Activated naive CD4-positive, alpha-beta T cell treated with anti-CD3 and anti-CD28 coated beads, Interleukin-2, amount 50 U/mL, for 16 hours (primary cell): ENCODE measurements around the gene CANT1.

Experiments used
- DNase-seq: peaks from one replicate; pipeline ENCODE4 v3.0.0-alpha.2; 2020

Gene CANT1

DNA sequence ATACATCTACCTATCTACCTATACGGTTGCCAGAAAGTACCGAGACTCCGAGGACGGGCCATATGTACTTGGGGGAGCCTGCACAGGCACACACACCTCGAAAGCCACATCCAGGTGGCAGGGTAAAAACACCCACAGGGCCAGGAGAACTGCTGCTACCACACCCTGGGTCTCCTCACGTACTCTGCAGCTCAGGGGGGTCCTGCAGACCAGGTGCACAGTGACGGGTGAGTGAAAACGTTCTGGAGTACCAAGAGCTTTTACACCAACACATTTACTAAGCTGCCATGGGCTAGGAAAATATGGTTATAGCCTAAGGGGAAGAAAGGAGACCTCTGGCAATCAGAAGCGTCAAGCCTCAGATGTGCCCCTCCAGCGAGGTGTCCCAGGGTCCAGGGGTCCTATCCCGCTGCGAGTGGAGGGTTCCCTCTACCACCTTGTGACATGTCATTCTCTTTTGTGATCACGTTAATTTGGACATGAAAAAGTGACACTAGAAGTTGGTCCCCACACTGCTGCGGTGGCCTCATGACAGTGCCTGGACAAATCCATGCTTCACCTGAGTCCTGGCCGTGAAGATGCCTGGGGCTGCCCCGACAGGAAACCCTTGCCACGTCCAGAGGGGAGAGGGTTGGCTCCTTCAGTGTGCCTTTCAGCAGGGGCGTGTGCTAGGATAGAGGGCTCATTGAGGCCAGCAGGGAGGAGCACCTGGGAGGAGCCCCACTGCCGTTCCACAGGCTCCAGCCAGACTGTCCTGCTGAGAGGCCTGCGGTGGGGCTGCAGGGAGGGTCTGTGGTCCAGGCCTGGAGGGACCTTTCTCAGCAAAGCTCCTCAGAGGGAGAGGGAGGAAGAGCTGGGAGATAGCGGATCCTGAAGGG lies 1.8 kb downstream of the CANT1 start:
- no peak for DNase-seq

DNA sequence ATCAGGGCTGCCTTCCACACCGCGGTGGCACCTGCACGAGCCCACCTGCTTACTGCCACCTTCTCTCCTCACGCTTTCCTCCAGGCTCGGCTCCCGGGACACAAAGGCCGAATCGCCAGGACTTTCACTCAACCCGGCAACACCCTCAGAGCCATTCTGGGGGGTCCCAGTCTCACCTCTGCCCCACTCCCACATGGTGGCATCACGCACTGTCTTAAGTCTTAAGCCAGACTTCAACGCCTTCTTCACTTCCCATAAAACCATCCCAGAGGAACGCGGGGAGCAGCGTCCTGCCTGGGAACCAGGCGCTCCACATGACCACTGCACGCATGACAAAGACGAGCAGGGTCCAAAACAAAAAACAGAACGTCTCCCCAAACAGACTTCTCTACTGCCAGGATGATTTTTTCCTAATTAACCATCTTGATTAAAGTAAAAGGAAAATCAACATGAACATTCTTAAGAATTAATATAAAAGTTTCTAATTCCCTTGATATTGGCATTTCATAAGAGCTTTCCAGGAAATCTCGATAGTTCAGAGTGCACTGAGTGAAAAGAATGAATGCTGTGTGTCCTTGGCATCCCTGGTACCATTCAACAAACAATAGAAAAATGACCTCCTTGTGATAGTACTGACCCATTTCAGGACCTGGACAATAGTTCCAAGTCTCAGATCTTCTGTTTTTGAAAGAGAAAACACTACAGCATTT lies 2.6 kb downstream of the CANT1 start:
- no peak for DNase-seq

DNA sequence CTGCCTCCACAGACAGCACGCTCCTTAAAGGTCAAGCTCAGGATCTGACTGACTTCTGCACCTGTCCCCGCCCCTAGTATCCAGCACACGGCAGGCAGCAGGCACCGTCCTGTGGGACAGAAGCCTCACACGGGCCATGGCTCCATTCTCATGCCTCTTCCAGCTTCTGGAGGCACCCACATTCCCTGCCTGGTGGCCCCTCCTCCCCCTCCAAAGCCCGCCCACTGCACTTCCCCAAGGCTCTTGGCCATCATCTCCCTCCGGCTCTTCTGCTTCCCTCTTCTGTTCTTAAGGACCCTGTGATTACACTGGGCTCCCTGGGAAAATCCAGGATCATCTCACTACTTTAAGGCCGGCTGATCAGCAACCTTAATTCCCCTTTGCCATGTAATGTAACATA lies 3.5 kb downstream of the CANT1 start:
- no peak for DNase-seq

DNA sequence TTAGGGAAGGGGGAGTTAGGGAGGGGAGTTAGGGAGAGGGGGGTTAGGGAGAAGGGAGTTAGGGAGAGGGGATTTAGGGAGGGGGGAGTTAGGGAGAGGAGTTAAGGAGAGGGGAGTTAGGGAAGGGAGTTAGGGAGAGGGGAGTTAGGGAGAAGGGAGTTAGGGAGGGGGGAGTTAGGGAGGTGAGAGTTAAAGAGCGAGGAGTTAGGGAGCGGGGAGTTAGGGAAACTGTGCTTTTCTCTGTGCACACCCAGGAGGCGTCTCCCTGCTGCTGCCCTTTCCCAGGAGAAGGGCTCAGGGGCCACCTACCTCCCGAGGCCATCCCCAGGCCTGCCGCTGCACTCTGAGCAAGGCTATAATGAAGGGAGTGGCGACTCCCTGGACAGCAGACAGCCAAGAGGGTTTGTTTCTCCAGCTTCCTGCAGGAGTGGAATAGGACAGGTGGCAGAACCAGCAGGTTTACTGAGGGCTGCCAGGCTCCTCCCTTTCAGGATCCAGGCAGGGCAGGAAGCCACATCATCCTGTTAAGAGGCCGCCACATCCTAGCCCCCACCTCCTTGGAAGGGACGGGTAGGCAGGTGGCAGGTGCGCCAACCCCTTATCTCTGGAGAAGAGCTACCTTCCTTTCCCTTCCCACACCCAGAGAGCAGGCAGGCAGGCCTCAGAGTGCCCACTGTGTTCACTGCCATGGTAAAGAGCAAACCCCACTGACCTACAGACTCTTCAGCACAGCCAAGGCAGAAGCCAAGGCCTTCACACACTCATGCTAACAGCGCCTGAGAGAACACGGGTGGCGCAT lies 4.3 kb downstream of the CANT1 start:
- DNase-seq = no peak

- DNase-seq = no peak
These were observed 5.7 kb downstream of the CANT1 start for GRCh38 chr17:79003661-79004411.

DNA sequence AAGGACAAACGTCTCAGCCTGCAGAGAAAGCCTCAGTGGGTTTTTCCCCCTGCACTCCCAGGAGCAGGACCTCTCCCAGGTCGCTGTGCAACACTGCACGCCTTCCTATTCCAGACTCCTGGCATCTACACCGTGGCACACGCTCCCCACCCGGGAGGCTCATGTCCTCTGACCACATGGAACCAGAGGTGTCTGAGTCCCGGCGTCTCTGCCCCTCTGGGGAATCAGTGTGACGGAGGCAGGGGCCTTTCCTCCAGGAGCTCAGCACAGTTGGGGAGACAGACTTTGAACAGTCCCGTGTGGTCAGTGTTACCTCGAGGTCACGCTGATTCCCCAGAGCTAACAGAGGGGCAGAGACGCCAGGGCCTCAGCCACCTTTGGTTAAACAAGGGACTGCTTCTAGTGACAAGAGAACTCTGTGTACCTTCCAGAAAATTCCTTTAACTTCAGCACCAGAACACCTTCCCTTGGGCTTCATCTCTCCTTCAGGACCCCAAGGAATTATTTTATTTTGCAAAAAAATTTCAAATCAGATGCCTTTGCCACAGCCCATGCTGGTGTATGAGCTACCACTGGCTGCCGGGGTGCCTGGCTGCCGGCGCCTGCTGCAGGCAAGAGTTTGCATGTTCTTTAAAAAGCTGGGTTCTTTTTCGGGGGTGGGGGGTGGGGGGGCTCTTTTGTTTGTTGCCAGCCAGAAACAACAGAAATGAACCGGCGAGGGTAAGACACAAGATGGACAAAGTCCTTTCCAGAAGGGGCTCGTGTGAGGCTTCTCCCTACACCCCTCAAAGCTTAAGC lies 6.6 kb downstream of the CANT1 start:
- DNase-seq = no peak

GRCh38 chr17:79002291-79002690 lies 7.3 kb downstream of the CANT1 start:
- no peak for DNase-seq

- no peak for DNase-seq
These were observed 8.2 kb downstream of the CANT1 start for GRCh38 chr17:79001190-79002020.

DNA sequence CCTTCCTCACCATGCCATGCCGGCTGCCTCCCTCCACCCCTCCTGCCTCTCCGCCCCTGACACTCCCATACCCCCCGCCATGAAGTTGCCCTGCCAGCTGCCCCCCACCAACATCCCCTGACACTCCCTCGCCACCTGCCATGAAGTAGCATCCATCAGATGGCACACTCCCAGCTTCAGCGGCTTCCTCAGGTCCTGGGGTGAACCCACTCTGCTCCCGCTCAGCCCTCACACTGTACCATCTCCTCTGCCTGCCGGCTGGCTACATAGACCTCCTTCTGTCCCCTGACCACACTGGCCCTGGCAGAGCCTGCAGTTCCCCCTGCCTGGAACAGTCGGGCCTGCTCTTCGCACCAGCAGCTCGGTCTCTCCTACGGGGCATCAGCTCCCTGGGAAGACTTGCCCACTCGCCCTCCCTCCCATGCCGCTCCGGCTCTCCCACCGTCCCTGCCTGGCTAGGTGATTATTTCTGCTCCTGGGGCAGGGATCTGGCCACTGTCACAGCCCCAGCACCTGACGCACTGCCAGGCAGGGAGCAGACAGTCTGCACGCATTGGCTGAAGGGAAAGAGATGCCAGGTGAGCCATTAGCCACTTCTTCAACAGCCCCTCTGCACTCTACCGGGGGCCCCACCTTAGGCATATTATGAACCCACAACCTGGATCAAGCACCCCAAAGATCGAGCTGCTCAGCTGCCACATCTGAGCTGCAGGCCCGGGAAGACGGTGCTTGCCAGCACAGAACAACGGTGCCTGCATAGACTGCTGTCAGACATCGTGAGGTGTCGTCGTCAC lies 9.0 kb downstream of the CANT1 start:
- DNase-seq = no peak

DNA sequence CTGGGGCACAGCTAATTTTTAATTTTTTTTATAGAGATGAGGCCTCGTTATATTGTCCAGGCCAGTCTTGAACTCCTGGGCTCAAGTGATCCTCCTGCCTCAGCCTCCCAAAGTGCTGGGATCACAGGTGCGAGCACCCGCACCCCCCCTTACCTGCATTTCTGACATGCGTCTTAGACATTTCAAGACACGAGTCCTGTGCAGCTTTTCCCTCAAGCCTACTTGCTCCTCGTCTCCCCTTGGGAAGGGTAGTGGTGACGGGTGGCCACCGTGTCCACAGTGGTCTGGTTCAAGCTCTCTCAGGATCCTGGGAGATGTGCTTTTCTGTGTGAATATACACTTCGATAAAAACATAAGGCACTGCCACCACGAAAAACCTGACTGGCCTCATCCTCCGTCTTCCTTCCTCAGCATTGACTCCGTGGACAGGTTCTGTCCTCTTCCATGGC lies 9.6 kb downstream of the CANT1 start:
- no peak for DNase-seq

GRCh38 chr17:78999056-78999768 lies 10.4 kb downstream of the CANT1 start:
- DNase-seq = no peak

DNA sequence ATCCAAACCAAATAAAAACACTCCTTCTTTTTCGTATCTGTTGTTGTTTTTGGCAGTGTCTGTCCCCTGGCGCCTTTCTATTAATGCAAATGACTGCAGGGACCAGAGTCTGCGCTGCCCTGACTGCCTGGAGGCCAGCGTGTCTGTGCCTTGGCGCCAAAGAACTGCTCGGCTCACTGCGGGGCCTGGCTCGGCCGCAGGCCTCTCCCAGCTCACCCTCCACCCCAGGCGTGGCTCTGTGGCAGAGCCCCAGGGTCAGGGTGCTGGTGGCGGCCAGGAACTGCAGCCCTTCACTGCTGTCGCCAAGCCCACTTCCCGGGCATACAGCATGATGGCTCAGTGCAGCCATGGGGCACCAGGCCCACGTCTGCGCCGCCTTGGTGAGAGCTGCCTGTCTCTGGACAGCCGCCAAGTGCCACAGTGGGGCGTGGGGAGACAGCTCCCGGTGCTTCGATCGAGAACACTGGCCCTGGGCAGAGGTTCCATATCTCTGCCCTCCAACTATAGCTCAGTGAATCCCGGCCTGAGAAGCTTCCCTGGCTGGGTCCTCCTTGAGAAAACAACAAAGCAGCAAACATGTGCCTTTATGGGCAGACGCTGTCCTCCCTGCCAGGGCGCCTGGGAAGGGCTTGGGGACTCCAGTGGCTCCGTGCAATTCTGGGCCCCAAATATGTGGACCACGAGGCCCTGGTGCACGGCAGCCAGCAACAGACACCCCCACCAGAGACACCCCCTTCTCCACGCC lies 11.1 kb downstream of the CANT1 start:
- DNase-seq = no peak

DNA sequence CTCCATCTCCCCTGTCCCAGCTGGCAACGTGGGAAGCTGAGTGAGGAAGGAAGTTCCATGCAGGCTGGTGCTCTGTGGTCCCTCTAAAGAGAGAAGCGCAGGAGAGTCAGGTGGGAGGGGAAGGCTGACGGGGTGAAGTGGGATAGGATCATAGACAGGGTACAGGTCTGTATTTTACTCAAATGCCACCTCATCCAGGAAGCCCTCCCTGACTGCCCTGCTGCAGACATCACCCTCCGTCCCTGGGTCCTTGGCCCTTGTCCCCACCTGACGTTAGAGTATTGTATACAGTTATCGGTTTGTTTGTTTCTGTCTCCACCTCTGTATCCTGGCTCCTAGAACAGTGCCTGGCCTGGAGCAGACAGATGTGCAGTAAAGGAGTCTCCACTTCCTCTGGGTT lies 11.7 kb downstream of the CANT1 start:
- DNase-seq = no peak

DNA sequence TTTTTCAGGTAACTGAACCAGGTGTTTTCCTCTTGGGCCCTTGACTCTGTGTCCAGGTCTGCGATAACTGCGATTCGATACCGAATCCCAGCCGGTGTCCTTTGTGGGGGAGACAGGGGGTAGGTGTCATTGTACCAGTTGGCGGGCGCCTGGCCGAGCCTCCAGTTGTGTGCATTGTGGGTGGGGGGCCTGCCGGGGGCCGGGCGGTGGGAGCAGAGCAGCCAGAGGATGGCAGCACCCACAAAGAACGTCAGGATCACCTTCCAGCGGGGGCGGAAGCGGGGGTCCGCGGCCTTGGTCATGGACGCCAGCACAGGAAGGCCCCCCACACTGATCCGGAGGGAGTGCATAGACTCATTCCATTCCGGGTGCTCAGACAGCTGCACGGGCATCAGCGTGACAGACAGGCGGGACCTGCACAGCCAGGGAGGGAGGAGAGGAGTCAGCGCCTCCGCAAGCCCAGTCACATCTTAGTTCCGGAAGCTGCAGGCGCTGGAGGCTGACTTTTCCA lies 12.3 kb downstream of the CANT1 start:
- DNase-seq = no peak

- DNase-seq = no peak
These were observed 12.8 kb downstream of the CANT1 start for GRCh38 chr17:78996781-78997201.

DNA sequence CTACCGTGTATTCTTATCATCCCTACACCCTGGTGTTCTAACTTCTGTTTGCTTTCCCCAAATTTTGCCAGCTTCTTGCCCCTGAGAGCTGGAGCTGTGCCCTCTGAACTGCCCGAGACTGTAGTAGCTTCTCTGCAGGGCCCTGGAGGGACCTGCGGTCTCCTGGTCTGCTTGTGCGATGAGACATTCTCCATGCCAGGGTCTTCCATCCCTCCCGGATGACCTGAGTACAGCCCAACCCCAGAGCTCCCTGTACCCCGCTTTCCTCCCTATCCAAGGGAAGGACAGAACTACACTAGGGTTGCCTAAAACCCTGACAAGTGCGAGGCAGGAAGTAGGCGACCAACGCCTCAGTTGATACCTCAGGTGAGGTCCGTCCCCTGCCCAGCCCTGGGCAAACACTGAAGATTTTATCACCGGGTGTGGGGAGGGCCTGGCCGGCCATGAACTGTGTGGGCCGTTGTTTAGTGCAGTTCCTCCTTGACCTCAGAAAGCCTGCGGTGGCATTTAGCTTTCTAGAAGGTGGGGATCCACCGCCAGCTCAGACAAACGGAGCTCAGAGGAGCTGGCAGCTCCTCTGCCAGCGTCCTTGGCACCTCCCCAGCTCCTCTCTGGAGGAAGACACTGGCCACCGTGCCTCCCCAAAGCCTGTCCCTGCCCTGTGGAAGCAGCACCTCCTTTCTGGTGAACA lies 13.7 kb downstream of the CANT1 start:
- DNase-seq = no peak

GRCh38 chr17:78995022-78995760 lies 14.4 kb downstream of the CANT1 start:
- DNase-seq = no peak
